GM12891 (cell line): Measurements from ENCODE around the gene ATG7.

Experiments
- PAX5 ChIP-seq: IDR thresholded peaks from 2 replicates; pipeline ENCODE4 v1.6.1; 2011; ENCODE audit warnings: low read length, moderate library complexity, mild to moderate bottlenecking; ENCODE audit not compliant: insufficient read depth, severe bottlenecking
- POLR2A ChIP-seq: IDR thresholded peaks from 2 replicates; pipeline ENCODE4 v1.6.1; 2011; ENCODE audit warnings: low read depth, low read length, control low read depth
- POLR2AphosphoS5 ChIP-seq: IDR thresholded peaks from 2 replicates; pipeline ENCODE4 v1.6.1; 2011; ENCODE audit warnings: low read depth, low read length, control low read depth
- SPI1 ChIP-seq: IDR thresholded peaks from 2 replicates; pipeline ENCODE4 v1.6.1; 2011; ENCODE audit warnings: low read depth, low read length, control low read depth
- TAF1 ChIP-seq: IDR thresholded peaks from 2 replicates; pipeline ENCODE4 v1.6.1; 2011; ENCODE audit warnings: low read depth, low read length, control low read depth

DNA sequence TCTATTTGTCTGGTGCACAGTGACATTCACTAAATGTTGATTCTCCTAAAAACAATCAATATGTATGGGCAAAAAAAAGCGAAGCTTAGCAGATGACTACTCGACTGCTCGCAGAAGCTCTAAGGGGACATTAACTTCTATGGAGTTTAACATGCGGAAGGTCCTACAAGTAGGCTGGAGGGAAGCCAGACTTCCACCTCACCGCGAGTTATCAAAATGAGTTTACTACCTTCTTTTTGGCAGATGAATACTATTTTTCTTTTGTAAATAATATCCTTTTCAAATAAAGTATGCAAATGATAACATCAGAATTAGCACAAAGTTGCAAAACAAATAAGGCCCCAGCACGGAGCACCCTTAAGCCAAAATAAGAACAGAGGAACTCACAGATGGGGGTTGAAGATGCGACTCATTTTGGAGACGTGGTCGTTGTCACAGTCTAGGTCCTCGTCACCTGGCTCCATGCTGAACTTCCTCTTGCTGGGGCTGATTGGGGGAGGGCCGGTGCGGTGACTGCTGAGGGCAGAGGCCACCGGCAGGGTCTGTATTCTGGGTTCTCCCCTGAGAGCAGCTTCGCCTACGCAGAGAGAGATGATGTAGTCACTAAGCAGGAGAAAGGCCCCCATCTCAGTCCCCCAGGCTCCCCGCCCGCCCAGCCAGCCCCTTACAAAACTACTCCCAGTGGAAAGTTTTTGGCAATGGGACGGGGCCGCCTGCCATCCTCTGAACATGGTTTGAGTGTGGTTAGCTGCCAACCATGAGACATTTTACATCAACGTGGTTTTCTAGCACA lies 329.4 kb downstream of the ATG7 start:
- TF ChIP-seq POLR2AphosphoS5 (peak; percentile 51; the same call in 1 of the 2 replicates), POLR2A (peak; percentile 78), TAF1 (peak; percentile 53; the same call in 1 of the 2 replicates), PAX5 (no peak), SPI1 (peak; percentile 57)
